Embryonic facial prominence (tissue), 1 donor: ENCODE measurements around the gene SPSB2.
"Not testable (repeated sequence)": the region's sequence is repeated elsewhere in the genome, so short reads cannot be mapped to it uniquely, and the experiment has no call there.

Experiments used
- DNase-seq: peaks from one replicate; pipeline ENCODE4 v3.0.0-alpha.2; 2016; ENCODE audit errors: extremely low spot score

The SPSB2 gene

DNA sequence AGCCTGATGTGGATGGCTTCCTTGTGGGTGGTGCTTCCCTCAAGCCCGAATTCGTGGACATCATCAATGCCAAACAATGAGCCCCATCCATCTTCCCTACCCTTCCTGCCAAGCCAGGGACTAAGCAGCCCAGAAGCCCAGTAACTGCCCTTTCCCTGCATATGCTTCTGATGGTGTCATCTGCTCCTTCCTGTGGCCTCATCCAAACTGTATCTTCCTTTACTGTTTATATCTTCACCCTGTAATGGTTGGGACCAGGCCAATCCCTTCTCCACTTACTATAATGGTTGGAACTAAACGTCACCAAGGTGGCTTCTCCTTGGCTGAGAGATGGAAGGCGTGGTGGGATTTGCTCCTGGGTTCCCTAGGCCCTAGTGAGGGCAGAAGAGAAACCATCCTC, 2.8 kb downstream of the SPSB2 start:
- DNase-seq = not testable (repeated sequence)

GRCh38 chr12:6869049-6870021, 3.8 kb downstream of the SPSB2 start:
- peak; percentile 61 for DNase-seq

DNA sequence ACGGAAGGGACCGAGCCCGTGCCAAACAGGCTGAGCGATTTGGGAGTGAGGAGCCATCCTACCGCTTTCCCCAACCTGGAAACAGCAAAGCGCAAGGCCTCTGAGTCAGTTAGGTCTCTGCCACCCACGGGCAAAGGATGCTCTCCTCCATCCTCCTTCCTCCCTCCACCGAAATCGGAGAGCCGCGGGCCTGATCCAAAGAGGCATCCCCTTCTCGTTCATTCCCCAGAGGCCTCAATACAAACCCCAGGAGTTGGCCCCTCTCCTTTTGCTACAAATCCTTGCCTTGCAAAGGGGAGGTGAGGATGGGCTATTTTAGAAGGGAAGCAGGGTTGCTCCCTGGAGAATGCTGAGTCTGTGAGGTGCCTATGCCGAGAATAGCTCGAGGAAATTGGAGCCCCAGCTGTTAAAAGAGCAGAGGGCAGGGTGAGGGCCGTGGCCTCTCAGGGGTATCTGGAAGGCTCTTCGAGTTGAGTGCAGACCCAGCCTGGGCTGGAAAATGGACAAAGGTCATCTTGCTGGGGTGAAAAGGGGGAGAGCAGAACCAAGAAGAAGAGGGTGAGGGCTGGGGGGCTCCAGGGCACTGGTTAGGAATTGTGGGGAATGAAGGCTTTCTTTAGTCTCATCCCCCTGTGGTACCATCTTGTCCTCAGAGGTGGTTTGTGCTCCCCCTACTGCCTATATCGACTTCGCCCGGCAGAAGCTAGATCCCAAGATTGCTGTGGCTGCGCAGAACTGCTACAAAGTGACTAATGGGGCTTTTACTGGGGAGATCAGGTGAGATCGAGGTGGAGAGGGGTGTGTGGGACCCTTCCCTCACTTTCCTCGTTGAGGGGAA, 4.7 kb downstream of the SPSB2 start:
- no peak for DNase-seq

GRCh38 chr12:6867413-6868210, 5.5 kb downstream of the SPSB2 start, which contains the start of gene TPI1:
TSS of gene TPI1 (plus strand) at chr12:6867531. CDS start at chr12:6867567, 36 bp downstream.
- peak; percentile 64 for DNase-seq

DNA sequence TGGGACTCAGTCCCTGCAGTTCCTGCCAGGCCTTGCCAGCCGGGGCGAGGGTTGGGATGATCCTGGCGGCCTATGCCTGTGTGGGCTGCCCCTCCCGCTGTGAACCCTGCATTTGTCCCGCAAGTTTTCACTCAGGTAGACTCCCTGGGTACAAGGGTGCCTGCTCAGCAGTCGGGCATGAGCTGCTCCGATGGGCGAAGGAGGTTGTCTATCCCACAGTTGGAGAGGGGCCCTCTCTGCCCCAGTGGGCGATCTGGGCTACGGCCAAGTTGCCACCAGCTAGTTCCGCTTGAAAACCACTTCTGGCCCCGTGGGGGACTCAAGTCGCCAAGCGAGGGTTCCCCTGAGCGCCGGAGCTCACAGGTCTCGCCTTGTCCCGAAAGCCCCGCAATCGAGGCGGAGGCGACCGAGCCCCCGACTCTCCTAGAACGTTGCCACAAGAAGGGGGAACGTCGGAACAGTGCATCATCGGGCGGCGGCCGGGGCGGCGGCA, 6.1 kb downstream of the SPSB2 start:
- no peak for DNase-seq

DNA sequence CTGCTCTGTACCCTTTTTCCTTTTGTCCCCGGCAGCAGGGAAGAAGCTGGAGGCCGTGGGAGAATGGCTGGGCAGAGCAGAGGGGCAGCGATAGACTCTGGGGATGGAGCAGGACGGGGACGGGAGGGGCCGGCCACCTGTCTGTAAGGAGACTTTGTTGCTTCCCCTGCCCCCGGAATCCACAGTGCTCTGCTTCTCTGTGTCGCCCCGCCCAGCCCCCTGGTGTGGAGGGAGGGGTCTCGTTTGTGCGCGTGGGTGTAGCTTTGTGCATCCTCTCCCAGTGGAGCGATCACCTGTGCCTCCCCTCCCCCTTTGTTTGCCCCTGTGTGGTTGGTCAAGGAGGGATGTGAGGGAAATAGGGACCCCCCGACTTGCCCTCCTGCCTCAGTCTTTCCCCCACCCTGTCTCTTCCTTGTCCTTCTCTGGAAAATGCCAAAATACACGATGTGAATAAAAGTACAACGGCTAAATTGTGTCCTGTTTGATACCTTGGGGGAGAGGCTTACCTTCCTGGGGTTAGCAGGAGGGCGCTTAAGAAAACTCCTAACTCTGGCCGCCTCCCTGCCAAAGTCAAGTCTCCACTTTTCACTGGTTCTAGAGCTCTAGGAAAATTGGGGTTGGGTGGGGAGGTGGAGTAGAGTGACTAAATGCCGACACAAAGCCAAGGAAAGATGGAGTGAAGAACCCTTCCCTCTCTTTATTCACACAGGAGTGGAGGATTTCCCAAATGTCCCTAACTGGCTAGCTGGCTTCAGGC, 6.8 kb downstream of the SPSB2 start:
- no peak for DNase-seq

DNA sequence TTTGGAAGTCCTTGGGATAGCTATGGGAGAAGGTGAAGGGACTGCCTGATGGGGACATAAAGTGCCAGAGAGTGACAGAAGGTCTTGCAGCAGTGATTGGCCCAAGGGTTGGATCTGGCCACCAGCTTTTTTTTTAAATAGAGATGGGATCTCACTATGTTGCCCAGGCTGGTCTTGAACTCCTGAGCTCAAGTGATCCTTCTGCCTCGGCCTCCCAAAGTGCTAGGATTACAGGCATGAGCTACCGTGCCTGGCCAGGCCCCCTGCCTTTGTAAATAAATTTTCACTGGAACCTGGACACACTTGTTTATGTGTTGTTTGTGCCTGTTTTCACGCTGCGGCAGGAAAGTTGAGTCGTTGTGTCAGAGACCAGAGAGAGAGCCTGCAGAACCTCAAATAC, 7.8 kb downstream of the SPSB2 start:
- DNase-seq = not testable (repeated sequence)

- no peak for DNase-seq
Measured at GRCh38 chr12:6863586-6864321, 9.3 kb downstream of the SPSB2 start.

GRCh38 chr12:6863033-6863432, 10.1 kb downstream of the SPSB2 start:
- DNase-seq = no peak

GRCh38 chr12:6861391-6861790, 11.7 kb downstream of the SPSB2 start:
- DNase-seq = no peak

DNA sequence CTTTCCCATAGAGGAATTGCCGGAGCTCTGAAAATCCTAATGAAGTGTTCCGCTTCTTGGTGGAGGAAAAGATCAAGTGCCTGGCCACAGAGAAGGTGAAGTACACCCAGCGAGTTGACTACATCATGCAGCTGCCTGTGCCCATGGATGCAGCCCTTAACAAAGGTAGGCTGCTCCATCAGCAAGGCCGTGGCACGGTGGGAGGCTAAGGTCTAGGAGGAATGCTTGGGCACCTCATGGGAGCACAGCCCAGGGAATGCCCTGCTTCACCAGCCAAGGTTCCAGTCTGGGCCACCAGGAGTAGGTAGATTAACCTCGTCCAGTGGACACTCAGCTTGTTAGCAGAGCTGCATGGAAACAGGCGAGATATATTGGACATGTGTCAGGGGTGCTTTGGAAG, 12.2 kb downstream of the SPSB2 start:
- DNase-seq = no peak

- no peak for DNase-seq
Measured at GRCh38 chr12:6860116-6860515, 13.0 kb downstream of the SPSB2 start.

GRCh38 chr12:6858799-6859198, 14.3 kb downstream of the SPSB2 start:
- DNase-seq = no peak

DNA sequence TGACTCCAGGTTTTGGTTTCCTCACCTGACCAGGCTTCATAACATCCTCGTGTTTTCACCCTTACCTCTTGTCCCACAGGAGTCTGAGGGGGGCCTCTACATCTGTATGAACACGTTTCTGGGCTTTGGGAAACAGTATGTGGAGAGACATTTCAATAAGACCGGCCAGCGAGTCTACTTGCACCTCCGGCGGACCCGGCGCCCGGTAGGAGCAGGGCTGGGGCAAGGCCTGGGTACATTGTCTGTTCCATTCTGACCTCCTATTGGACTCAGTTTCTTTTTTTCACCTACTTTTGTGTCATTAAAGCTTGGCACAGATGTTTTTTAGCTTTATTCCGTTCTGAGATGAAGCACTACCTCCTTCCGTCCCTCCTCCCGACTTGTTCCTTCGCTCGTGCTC, 17.8 kb downstream of the SPSB2 start:
- no peak for DNase-seq

GRCh38 chr12:6854036-6854435, 19.1 kb downstream of the SPSB2 start:
- DNase-seq = no peak

GRCh38 chr12:6853626-6854025, 19.5 kb downstream of the SPSB2 start:
- DNase-seq = no peak

DNA sequence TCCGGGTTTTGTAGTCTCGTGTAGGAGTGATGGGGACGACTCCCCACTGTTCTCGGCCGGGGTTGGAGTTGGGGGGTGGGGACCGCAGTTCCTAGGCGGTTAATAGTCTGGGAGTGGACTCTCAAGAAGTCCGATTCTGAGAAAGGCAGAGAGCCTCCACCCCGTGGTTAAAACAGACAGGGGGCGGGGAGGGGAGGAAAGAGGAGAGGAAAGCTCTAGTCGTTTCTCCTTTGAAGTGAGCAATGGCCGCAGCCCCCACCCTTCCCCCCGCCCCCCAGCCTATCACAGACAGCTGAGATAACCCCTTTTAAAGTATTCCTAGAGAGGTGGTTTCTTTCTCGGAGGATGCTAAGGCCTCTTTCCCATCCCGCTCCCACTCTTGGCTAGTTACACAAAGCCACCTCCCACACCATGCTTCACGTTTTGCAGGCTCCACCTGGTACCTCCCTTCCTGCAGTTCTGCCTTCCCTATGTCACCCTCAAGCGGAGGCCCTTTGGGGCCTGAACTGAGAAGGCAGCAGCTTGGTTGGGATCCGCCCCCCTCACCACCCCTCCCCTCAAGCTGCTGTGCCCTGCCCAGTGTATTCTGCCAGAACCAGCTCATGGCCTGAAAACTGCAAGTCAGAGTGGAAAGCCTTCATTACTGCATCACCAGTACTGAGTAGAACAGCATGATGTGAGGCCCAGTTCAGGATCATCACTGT, 20.3 kb downstream of the SPSB2 start:
- DNase-seq = no peak

DNA sequence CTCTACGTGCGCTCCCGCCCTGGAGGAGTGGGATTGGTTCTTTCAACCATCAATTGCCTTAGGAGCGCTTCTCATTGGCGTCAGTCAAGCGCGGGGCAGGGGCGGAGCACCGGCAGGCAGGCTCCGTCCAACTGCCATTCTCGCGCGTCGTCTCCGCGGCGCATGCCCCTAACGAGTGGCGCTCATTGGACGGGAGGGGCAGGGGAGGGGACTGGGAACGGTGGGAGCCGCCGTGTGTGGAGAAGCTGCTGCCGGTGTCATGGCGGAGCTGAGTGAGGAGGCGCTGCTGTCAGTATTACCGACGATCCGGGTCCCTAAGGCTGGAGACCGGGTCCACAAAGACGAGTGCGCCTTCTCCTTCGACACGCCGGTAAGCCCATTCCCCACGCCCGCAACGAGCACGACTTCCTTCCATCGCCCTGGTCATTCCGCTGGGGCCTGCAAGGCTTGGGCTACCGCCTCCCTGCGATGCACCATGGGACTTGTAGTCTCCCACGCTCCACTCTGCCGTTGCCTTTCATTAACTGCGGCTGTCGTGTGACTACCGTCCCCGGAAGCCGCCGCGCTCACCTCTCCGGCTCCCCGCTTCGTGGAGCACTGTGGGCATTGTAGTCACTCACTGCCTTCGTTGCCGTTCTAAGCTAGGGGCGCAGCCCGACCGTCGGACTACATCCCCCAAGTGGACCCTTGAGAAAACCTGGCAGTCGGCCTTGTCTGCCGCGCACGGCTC, 21.0 kb downstream of the SPSB2 start, which contains the start of gene USP5:
TSS of gene USP5 (plus strand) at position 230 of the 730 bp plus-strand sequence. CDS start at position 260, 30 bp downstream.
- peak; percentile 98 for DNase-seq
